Right cardiac atrium (tissue), 5 donors: ENCODE data around the gene EDNRB. TPM values are rescaled to one million over a fixed set of nuclear protein-coding genes. Genes with fewer than 3 reads are reported as not detected.

Experiments used
- ATAC-seq, 2 donors: fragments of 200-7000 bp; cut with Tn5 transposase; one replicate each; pipeline versions ENCODE4 v1.8.0 to v1.9.1; 2020; ENCODE audit warnings: moderate library complexity in 2 of 2, mild to moderate bottlenecking in 1 of 2
- DNase-seq, 3 donors: peaks; one replicate each; pipeline ENCODE4 v3.0.0-alpha.2; 2020
- H3K27ac ChIP-seq: one replicate; pipeline ENCODE4 v1.5.1; 2013; ENCODE audit warnings: mild to moderate bottlenecking, low read length, control low read depth, moderate library complexity
- H3K27me3 ChIP-seq: one replicate; pipeline ENCODE4 v1.6.1; 2013; ENCODE audit not compliant: control insufficient read depth, insufficient read depth
- H3K4me1 ChIP-seq: one replicate; pipeline ENCODE4 v1.6.1; 2013; ENCODE audit warnings: low read length; ENCODE audit not compliant: control insufficient read depth, insufficient read depth
- H3K4me3 ChIP-seq: one replicate; pipeline ENCODE4 v1.5.1; 2013; ENCODE audit warnings: low read length, control low read depth
- H3K9me3 ChIP-seq: one replicate; pipeline ENCODE4 v1.6.1; 2013; ENCODE audit warnings: low read length; ENCODE audit not compliant: control insufficient read depth
- WGBS: extraction: QIAGEN DNeasy Blood & Tissue Kit; methylation state at CpG from one replicate; pipeline ENCODE4 v1.1.7; 2013; 5-methylcytosine and 5-hydroxymethylcytosine counted together
- intact Hi-C, 4 donors: fragments of 100-400 bp; cut with DNase I; formaldehyde crosslinking; loops; one replicate each; pipeline versions ENCODE4 v1.11.0 to v1.14.0; 2022 to 2023
- polyA plus RNA-seq: library from polyadenylated mRNA; stranded (reverse); fragments of 200-250 nt; gene quantifications from one replicate; pipeline ENCODE4 v1.2.3, GENCODE V29; 2013
- total RNA-seq, 4 donors: library from RNA; stranded (reverse); fragmentation: NEBNext Ultra II Directional; extraction: Animal tissue kit (Norgen Biotek cat#: 25700); gene quantifications; one replicate each; pipeline ENCODE4 v1.2.1, GENCODE V29; 2021
- donor health status: healthy with polysubstance abuse.
- donor health status: DM: no; HTN: yes; CAD: no.
- donor health status: DM: no; HTN: no; CAD: no.
- donor health status: DM: no; HTN: yes; CAD: no; lungs with severe emphysema.
- donor health status: DM: yes; HTN: yes; CAD: no.

Gene EDNRB
- total and polyA plus RNA-seq, 5 donors, result 28.2 to 60.8 (median 55.8) TPM

DNA sequence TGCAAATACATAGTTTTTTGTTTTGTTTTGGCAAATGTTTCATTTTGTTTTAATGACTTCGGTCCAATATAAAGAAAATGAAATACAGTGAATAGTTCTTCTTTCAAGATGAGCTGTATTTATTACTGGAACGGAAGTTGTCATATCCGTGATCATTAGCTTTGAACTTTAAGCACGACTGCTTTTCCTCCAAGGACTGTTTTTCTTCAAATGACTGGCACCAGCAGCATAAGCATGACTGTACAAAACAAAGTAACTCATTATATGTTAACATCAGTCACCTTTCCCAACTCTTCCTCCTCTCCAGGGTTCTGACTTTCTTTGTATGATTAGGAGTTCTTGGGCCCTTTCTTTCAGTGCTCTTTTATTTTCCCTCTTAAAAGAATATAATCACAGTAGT lies 20.5 kb downstream of the EDNRB start:
- H3K27me3 ChIP-seq, result no peaks in the 10 kb centered on the region
- 38% methylated on average over 4 of the region's 4 CpGs for WGBS
- H3K4me1 ChIP-seq, result no peaks in the 10 kb centered on the region
- H3K4me3 ChIP-seq, result no peak overlapping the region
- H3K9me3 ChIP-seq, result no peaks in the 10 kb centered on the region
- H3K27ac ChIP-seq, result no peak overlapping the region
- intact Hi-C loops, result no loop called here
- DNase-seq, result no peak
- peak in 1 of 2 donors; percentile 57 for ATAC-seq

DNA sequence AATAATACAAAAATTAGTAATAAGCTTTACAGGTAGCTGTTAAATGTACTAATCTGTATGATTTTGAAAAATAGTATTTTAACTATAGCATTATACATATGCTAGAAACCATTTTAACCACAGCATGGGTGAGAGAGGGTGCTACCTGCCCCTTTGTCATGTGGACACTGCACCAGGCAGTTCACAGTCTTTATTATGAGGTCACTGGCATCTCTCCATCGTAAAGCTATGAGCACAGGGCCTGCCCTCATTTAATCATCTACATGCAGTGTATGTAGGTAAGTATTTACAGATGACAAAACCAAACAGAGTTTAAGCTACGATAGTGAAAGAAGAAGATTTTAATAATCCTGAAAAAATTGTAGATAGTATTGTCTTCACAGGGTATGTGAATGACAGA lies 21.7 kb downstream of the EDNRB start:
- no peaks in the 10 kb centered on the region for H3K9me3 ChIP-seq
- peak overlapping the region; percentile 47 for H3K27ac ChIP-seq
- WGBS, result 56% methylated on average over 2 of the region's 2 CpGs
- intact Hi-C loops, result no loop called here
- ATAC-seq, result peak; percentile 55 to 64
- no peaks in the 10 kb centered on the region for H3K27me3 ChIP-seq
- no peak overlapping the region for H3K4me3 ChIP-seq
- H3K4me1 ChIP-seq, result no peaks in the 10 kb centered on the region
- DNase-seq, result no peak

DNA sequence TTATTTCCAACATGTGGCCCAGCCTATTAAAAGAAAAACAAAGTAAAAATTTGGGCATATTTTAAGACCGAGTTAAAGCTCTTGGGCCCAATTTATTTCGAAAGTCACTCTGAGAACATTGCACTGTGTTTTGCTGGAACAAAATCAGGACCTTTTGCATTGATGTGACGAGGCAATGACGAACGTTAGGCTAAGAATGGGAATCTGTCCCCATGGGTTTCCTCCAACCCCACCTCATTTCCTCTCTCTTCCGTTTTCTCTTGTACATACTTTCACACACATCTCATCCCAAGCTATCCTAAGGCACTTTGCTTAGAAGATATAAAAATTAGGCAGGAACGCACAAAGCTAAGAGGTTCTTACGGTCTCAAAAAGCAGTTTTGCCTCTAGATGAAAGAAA lies 22.1 kb downstream of the EDNRB start:
- peak in 1 of 3 donors; percentile 33 for DNase-seq
- intact Hi-C loops, result no loop called here
- WGBS, result 44% methylated on average over 8 of the region's 8 CpGs
- Histone ChIP-seq H3K4me1 (no peaks in the 10 kb centered on the region), H3K9me3 (no peaks in the 10 kb centered on the region), H3K27ac (no peak overlapping the region), H3K4me3 (no peak overlapping the region), H3K27me3 (no peaks in the 10 kb centered on the region)
- peak; percentile 93 for ATAC-seq

DNA sequence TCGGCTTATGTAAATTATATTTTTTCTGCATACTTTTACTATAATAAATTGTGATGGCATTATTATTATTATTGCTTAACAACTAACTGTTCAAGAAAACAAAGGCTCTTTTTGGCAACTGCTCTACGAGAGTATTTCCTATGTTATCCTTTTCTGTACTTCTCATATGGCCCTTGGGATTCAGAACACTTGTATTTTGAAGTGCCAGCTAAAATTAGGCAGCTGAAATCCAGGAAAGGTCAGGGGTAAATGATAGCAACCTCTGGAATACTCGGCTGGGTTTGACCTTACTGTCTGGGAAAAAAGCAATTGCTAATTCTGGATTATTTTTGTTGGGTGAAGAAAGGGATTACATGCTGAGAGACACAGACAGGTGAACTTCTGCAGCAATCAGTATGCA lies 23.9 kb downstream of the EDNRB start:
- ATAC-seq (peak; percentile 56 to 58), DNase-seq (no peak)
- no peaks in the 10 kb centered on the region for H3K27me3 ChIP-seq
- WGBS, result 34% methylated on average over 3 of the region's 3 CpGs
- H3K4me3 ChIP-seq, result no peak overlapping the region
- no peaks in the 10 kb centered on the region for H3K9me3 ChIP-seq
- H3K27ac ChIP-seq, result no peak overlapping the region
- H3K4me1 ChIP-seq, result no peaks in the 10 kb centered on the region
- intact Hi-C loops, result no loop called here

DNA sequence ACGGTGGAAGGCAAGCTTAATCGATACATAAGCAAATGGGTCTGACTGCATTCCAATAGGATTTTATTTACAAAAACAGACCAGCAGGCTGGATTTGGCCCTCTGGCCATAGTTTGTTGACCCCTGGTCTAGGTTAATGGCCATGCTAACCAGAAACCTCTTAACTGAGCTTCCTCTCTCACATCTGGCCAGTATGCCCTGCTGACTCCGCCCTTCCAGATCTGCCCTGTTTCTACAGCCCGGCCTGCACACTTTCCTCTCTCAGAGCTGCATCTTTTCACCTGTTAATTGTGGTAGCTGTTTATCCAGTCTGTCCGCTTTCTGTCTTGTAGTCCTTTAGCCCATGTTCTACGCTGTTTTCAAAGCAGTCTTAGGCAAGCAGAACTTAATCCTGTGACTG lies 25.6 kb downstream of the EDNRB start:
- no peak overlapping the region for H3K27ac ChIP-seq
- H3K27me3 ChIP-seq, result no peaks in the 10 kb centered on the region
- H3K9me3 ChIP-seq, result no peaks in the 10 kb centered on the region
- no peaks in the 10 kb centered on the region for H3K4me1 ChIP-seq
- no peak for DNase-seq
- ATAC-seq, result no peak
- no peak overlapping the region for H3K4me3 ChIP-seq
- WGBS, result 98% methylated on average over 6 of the region's 6 CpGs
- intact Hi-C loops, result no loop called here

DNA sequence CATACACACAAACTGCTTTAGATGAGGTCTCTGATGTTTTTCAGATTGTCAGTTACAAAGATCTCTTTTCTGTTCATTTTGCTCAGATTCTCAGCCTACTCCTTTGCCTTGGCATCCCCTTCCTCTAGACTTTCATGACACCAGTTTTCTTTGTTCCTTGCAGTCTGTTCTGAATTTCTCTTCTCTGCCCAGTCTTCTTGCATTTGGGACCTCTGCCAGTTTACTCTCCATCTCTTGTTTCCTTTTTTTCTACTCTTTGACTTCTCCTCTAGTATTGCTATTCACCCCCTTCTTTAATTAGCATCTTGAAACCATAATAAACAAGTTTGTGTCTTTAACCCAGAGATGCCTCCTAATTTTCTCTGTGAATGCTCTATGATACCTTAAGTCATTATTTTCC lies 26.1 kb downstream of the EDNRB start:
- H3K4me3 ChIP-seq, result no peak overlapping the region
- intact Hi-C loops, result no loop called here
- ATAC-seq (no peak), DNase-seq (no peak)
- no peaks in the 10 kb centered on the region for H3K9me3 ChIP-seq
- H3K4me1 ChIP-seq, result no peaks in the 10 kb centered on the region
- H3K27me3 ChIP-seq, result no peaks in the 10 kb centered on the region
- H3K27ac ChIP-seq, result no peak overlapping the region

DNA sequence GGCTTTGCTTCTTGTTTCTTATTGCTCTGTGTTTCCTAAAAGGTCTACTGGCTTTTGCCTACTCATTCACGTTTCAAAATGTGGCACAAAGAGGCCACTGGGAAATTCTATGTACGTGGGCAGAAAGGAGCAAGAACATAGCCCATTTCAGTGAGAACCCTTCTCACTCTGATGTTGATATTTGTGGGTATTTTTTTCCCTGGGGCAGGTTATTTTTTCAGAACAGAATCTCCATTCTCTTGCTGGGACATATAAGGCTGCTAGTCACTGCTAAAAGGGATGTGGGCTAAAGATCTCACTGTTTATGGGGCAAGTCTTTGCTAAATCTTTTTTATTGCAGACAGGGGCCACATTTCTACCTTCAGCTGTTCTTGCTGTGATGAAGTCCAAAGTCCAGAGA lies 27.1 kb downstream of the EDNRB start:
- no peaks in the 10 kb centered on the region for H3K4me1 ChIP-seq
- no peaks in the 10 kb centered on the region for H3K27me3 ChIP-seq
- no peak overlapping the region for H3K4me3 ChIP-seq
- DNase-seq, result no peak
- 80% methylated on average over 2 of the region's 2 CpGs for WGBS
- no peak overlapping the region for H3K27ac ChIP-seq
- intact Hi-C loops, result no loop called here
- no peak for ATAC-seq
- no peaks in the 10 kb centered on the region for H3K9me3 ChIP-seq

DNA sequence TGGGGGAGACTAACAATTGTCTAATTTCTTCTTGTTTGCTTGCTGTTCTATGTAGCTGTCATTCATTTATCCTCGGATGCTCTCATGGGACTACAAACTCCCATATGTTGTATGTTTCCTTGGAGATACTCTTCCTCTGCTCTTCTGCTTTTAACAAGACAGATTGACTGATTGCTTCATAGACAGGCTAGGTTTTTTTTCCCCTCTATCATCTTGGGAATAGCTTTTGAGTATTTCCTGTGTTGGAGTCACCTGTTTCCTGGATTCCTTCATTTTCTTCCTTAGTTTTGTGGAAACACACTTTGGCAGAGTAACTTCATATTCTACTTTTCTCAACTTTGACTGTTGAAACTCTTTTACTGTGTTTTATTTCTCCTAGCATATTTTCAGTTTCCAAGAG lies 27.6 kb downstream of the EDNRB start:
- H3K27ac ChIP-seq, result no peak overlapping the region
- H3K27me3 ChIP-seq, result no peaks in the 10 kb centered on the region
- ATAC-seq, result no peak
- 66% methylated on average over 1 of the region's 1 CpG for WGBS
- H3K9me3 ChIP-seq, result no peaks in the 10 kb centered on the region
- DNase-seq, result no peak
- no peaks in the 10 kb centered on the region for H3K4me1 ChIP-seq
- H3K4me3 ChIP-seq, result no peak overlapping the region
- intact Hi-C loops, result no loop called here

DNA sequence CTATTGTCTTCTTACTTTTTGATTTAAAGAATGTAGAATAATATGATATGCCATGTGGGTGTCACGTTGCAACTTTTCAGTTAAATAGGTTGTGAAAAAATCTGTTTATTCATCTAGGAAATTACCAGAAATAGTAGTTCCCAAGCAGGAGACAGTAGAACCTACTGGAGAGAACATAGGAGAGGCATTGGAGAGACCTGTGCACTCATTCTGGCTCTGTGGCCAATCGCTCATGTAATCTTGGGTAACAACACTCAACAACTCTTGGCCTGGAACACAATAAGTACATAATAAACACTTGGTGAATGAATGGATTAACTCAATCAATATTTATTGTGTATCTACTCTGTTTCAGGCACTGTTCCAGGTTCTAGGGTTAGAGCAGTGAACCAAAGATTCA lies 35.3 kb downstream of the EDNRB start:
- Histone ChIP-seq H3K4me1 (peaks cover 2% of the 10 kb centered on the region), H3K27ac (no peak overlapping the region), H3K27me3 (no peaks in the 10 kb centered on the region), H3K9me3 (no peaks in the 10 kb centered on the region), H3K4me3 (no peak overlapping the region)
- WGBS, result 96% methylated on average over 2 of the region's 2 CpGs
- ATAC-seq, result no peak
- DNase-seq, result no peak
- intact Hi-C loops, result no loop called here

DNA sequence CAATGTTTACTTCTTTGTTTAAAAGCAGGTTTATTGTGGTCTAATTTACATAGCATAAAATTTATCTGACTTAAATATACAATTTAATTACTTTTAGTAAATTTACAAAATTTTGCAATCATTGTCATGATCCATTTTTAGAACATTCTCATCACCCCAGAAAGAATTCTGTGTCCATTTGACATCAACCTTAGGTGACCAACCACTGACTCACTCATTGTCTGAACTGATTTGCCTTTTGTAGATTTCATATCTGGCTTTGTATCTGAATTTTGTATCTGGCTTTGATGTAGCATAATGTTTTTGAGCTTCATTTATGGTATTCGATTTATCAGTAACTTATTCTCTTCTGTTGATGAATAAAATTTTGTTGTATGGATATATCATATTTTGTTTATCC lies 40.4 kb downstream of the EDNRB start:
- Histone ChIP-seq H3K27ac (no peak overlapping the region), H3K4me1 (no peaks in the 10 kb centered on the region), H3K4me3 (no peak overlapping the region), H3K27me3 (no peaks in the 10 kb centered on the region), H3K9me3 (no peaks in the 10 kb centered on the region)
- WGBS, result 99% methylated on average over 1 of the region's 1 CpG
- no peak for DNase-seq
- intact Hi-C loops, result no loop called here
- no peak for ATAC-seq

DNA sequence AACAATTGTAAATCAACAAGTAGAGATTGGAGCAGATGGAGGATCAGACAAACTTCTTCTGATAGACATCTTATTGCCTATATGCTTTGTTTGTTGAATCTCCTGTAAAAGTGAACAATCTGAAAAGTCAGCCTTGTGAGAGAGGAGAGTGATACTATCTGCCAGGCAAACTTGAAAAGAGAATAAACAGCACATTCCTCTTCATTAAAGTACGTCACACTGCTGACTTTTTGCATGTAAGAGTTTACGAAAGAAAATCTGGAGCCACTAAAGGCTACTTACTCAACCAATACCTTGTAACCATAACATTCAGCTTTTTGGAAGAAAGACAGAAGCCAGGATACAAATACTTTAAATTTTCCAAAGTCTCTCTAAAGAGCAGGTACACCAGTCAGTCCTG lies 42.5 kb downstream of the EDNRB start:
- no peak for DNase-seq
- H3K27ac ChIP-seq, result no peak overlapping the region
- intact Hi-C loops, result no loop called here
- no peak for ATAC-seq
- no peak overlapping the region for H3K4me3 ChIP-seq
- H3K9me3 ChIP-seq, result no peaks in the 10 kb centered on the region
- 82% methylated on average over 2 of the region's 2 CpGs for WGBS
- no peaks in the 10 kb centered on the region for H3K4me1 ChIP-seq
- no peaks in the 10 kb centered on the region for H3K27me3 ChIP-seq

DNA sequence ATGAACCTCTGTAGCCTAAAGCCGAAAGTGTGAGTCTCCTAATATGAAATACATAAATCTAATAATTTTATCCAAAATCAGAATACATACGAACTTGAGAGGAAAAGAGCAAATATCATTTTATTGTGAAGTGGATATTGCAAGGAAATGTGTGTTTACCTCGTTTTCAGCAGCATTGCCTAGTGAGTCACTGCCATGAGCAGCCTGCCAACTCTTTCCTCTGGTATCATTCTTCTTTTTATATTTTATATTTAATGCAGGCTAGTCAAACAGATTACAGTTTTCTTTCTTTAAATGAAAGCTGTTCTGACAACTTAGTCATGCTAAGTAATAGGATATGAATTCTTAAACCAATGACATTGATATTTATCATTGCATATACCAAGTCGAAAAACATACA lies 44.2 kb downstream of the EDNRB start:
- H3K4me1 ChIP-seq, result no peaks in the 10 kb centered on the region
- H3K9me3 ChIP-seq, result no peaks in the 10 kb centered on the region
- DNase-seq (peak in 1 of 3 donors; percentile 40), ATAC-seq (no peak)
- no peaks in the 10 kb centered on the region for H3K27me3 ChIP-seq
- WGBS, result 62% methylated on average over 4 of the region's 4 CpGs
- H3K27ac ChIP-seq, result no peak overlapping the region
- intact Hi-C loops, result no loop called here
- H3K4me3 ChIP-seq, result no peak overlapping the region
